Measurements from ENCODE around the gene ACTR3. TPM values are rescaled to one million over a fixed set of nuclear protein-coding genes. Genes with fewer than 3 reads are reported as not detected.

ACTR3 gene
- total and polyA plus RNA-seq, 2 donors from 2014 or later: 69.3 to 265 TPM

- H3K27me3 ChIP-seq (ENCODE audit: control insufficient read depth, insufficient read depth, low read length): no peaks in the 10 kb centered on the region
- no peak overlapping the region for H3K27ac ChIP-seq (ENCODE audit: low read depth in 2 of 2, low read length in 2 of 2)
- no peaks in the 10 kb centered on the region for H3K9me3 ChIP-seq (ENCODE audit: control insufficient read depth in 2 of 3, insufficient read depth in 1 of 3, low read length in 3 of 3)
- no peak overlapping the region for H3K4me3 ChIP-seq (ENCODE audit: low read length in 3 of 3)
- H3K4me1 ChIP-seq (ENCODE audit: control insufficient read depth in 2 of 3, insufficient read depth in 2 of 3, low read depth in 1 of 3, low read length in 3 of 3): peaks cover 0 to 7% (median 2%) of the 10 kb centered on the region in 3 donors
- intact Hi-C loops (cut with DNase I): no loop called here
- H3K9ac ChIP-seq (ENCODE audit: low read length in 3 of 3): no peak overlapping the region
- H3K36me3 ChIP-seq (ENCODE audit: control insufficient read depth in 2 of 3, insufficient read depth in 3 of 3, low read length in 3 of 3): no peaks in the 10 kb centered on the region
- DNase-seq: no peak
- TF ChIP-seq CTCF (IDR thresholded peaks at IDR 0.05; ENCODE audit: borderline replicate concordance, extremely low read depth, insufficient read depth): no peak
- FAIRE-seq: no peak
Measured at GRCh38 chr2:113878743-113879142, 11.1 kb upstream of the ACTR3 start.

GRCh38 chr2:113879457-113879856 is 10.4 kb upstream of the ACTR3 start:
- H3K9ac ChIP-seq (ENCODE audit: low read length in 3 of 3): no peak overlapping the region
- no peaks in the 10 kb centered on the region for H3K36me3 ChIP-seq (ENCODE audit: control insufficient read depth in 2 of 3, insufficient read depth in 3 of 3, low read length in 3 of 3)
- H3K27me3 ChIP-seq (ENCODE audit: control insufficient read depth, insufficient read depth, low read length): no peaks in the 10 kb centered on the region
- no peak overlapping the region for H3K27ac ChIP-seq (ENCODE audit: low read depth in 2 of 2, low read length in 2 of 2)
- H3K4me3 ChIP-seq (ENCODE audit: low read length in 3 of 3): no peak overlapping the region
- H3K4me1 ChIP-seq (ENCODE audit: control insufficient read depth in 2 of 3, insufficient read depth in 2 of 3, low read depth in 1 of 3, low read length in 3 of 3): peaks cover 0 to 7% (median 2%) of the 10 kb centered on the region in 3 donors
- FAIRE-seq (no peak), DNase-seq (no peak)
- intact Hi-C loops (cut with DNase I): no loop called here
- no peaks in the 10 kb centered on the region for H3K9me3 ChIP-seq (ENCODE audit: control insufficient read depth in 2 of 3, insufficient read depth in 1 of 3, low read length in 3 of 3)
- TF ChIP-seq CTCF (IDR thresholded peaks at IDR 0.05; ENCODE audit: borderline replicate concordance, extremely low read depth, insufficient read depth): no peak

- no peak for TF ChIP-seq CTCF (IDR thresholded peaks at IDR 0.05; ENCODE audit: borderline replicate concordance, extremely low read depth, insufficient read depth)
- intact Hi-C loops (cut with DNase I): no loop called here
- DNase-seq (peak in 3 of 5 donors; percentile 34 to 71 (median 67)), FAIRE-seq (no peak)
- peaks cover 3 to 18% (median 7%) of the 10 kb centered on the region in 3 donors for H3K4me1 ChIP-seq (ENCODE audit: control insufficient read depth in 2 of 3, insufficient read depth in 2 of 3, low read depth in 1 of 3, low read length in 3 of 3)
- no peak overlapping the region for H3K9ac ChIP-seq (ENCODE audit: low read length in 3 of 3)
- no peak overlapping the region for H3K27ac ChIP-seq (ENCODE audit: low read depth in 2 of 2, low read length in 2 of 2)
- no peaks in the 10 kb centered on the region for H3K36me3 ChIP-seq (ENCODE audit: control insufficient read depth in 2 of 3, insufficient read depth in 3 of 3, low read length in 3 of 3)
- H3K9me3 ChIP-seq (ENCODE audit: control insufficient read depth in 2 of 3, insufficient read depth in 1 of 3, low read length in 3 of 3): no peaks in the 10 kb centered on the region
- H3K27me3 ChIP-seq (ENCODE audit: control insufficient read depth, insufficient read depth, low read length): no peaks in the 10 kb centered on the region
- no peak overlapping the region for H3K4me3 ChIP-seq (ENCODE audit: low read length in 3 of 3)
Measured at GRCh38 chr2:113886479-113887008, 3.3 kb upstream of the ACTR3 start.
